Parathyroid adenoma (tissue), 2 donors: ENCODE measurements around the gene HSH2D.

ENCODE experiments used
- H2AFZ ChIP-seq: fragments of 300-600 bp; sonication (generic); one replicate; pipeline ENCODE4 v1.7.0; 2017; ENCODE audit warnings: antibody characterized with exemption, mild to moderate bottlenecking
- H3K27ac ChIP-seq: fragments of 300-600 bp; sonication (generic); one replicate; pipeline ENCODE4 v1.7.0; 2017
- H3K27me3 ChIP-seq: fragments of 300-600 bp; sonication (generic); one replicate; pipeline ENCODE4 v1.7.0; 2017; ENCODE audit warnings: low read length; ENCODE audit not compliant: control insufficient read depth, insufficient read depth
- H3K36me3 ChIP-seq: fragments of 300-600 bp; sonication (generic); one replicate; pipeline ENCODE4 v1.7.0; 2017; ENCODE audit warnings: low read length; ENCODE audit not compliant: control insufficient read depth, insufficient read depth
- H3K4me1 ChIP-seq: fragments of 300-600 bp; sonication (generic); one replicate; pipeline ENCODE4 v1.7.0; 2017; ENCODE audit warnings: control low read depth
- H3K4me2 ChIP-seq: fragments of 300-600 bp; sonication (generic); one replicate; pipeline ENCODE4 v1.7.0; 2017; ENCODE audit warnings: low read length
- H3K4me3 ChIP-seq: fragments of 300-600 bp; sonication (generic); one replicate; pipeline ENCODE4 v1.7.0; 2017; ENCODE audit warnings: low read depth, low read length
- H3K79me2 ChIP-seq: fragments of 300-600 bp; sonication (generic); one replicate; pipeline ENCODE4 v1.7.0; 2017; ENCODE audit warnings: control low read depth
- H3K9ac ChIP-seq: fragments of 300-600 bp; sonication (generic); one replicate; pipeline ENCODE4 v1.7.0; 2017; ENCODE audit warnings: mild to moderate bottlenecking
- H3K9me3 ChIP-seq: fragments of 300-600 bp; sonication (generic); one replicate; pipeline ENCODE4 v1.7.0; 2017; ENCODE audit warnings: low read length; ENCODE audit not compliant: control insufficient read depth
- CTCF ChIP-seq: fragments of 300-600 bp; sonication (generic); IDR thresholded peaks from one replicate; pipeline ENCODE4 v1.7.0; 2017; ENCODE audit warnings: antibody characterized with exemption, mild to moderate bottlenecking
- donor health status: primary hyperparathyroidism.

HSH2D gene

DNA sequence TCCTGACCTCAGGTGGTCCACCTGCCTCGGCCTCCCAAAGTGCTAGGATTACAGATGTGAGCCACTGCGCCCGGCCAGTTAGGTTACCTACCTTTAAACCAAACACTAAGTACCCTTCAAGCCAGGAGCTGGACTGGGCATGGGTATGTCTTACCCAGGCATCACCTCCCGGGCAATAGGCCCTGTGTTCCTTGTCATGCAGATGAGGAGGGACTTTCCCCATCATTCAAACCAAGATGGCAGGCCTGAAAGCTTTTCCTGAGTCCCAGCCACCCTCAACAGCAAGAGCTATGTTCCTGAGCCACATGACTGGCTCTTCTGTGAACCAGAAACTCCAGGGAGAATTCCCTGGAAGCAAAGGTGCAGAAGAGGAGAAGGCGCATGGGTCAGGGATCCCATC, 22.3 kb upstream of the HSH2D start:
- no peak overlapping the region for H3K4me2 ChIP-seq
- peaks cover 2% of the 10 kb centered on the region for H3K79me2 ChIP-seq
- H2AFZ ChIP-seq = no peak overlapping the region
- no peaks in the 10 kb centered on the region for H3K36me3 ChIP-seq
- H3K27me3 ChIP-seq = no peaks in the 10 kb centered on the region
- H3K27ac ChIP-seq = no peak overlapping the region
- no peaks in the 10 kb centered on the region for H3K9me3 ChIP-seq
- TF ChIP-seq CTCF = no peak
- no peak overlapping the region for H3K4me3 ChIP-seq
- no peaks in the 10 kb centered on the region for H3K4me1 ChIP-seq
- H3K9ac ChIP-seq = no peak overlapping the region

DNA sequence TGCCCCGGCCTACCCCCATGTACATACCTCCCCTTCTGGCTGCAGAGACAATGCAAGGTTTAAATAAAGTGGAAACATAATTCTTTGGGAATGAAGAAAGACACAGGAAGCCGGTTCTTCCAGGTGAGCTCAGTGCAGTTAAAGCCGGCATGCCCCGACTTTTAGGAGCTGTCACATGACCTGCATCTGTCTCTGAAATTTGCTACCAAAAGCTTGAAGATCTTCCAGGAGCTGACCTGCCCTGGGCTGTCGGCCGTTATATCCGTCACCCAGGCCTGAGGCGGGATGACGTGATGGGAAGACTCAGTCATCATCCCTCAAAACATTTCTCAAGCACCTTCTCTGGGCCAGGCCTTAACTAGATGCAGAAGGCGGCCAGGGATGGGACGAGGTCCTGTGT, 21.5 kb upstream of the HSH2D start:
- H3K9me3 ChIP-seq = no peaks in the 10 kb centered on the region
- H3K27ac ChIP-seq = no peak overlapping the region
- peaks cover 2% of the 10 kb centered on the region for H3K79me2 ChIP-seq
- H3K27me3 ChIP-seq = no peaks in the 10 kb centered on the region
- no peak overlapping the region for H3K4me3 ChIP-seq
- no peaks in the 10 kb centered on the region for H3K36me3 ChIP-seq
- H3K4me2 ChIP-seq = no peak overlapping the region
- H2AFZ ChIP-seq = no peak overlapping the region
- no peak for TF ChIP-seq CTCF
- no peak overlapping the region for H3K9ac ChIP-seq
- H3K4me1 ChIP-seq = no peaks in the 10 kb centered on the region

DNA sequence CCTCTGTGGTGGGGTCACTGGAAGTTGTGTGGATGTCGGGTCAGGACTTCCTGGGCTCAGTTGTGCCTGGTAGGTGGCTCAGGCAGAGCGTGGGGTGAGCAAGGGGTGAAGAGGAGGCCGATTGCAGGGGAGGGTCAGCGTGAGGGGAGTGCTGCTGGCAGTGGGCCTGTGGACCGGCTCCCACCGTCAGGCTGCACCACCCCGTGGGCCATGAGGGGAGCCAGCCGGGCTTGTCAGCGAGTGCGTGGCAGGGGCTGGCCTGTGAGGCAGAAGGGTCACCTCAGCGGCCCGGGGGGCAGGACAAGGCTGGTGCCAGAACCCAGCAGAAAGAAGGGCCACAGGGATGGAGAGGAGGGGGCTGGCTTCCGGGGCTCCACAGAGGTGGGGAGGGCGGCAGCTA, 18.5 kb upstream of the HSH2D start:
- H3K79me2 ChIP-seq = peaks cover 2% of the 10 kb centered on the region
- no peaks in the 10 kb centered on the region for H3K9me3 ChIP-seq
- H3K27me3 ChIP-seq = no peaks in the 10 kb centered on the region
- no peak overlapping the region for H3K4me3 ChIP-seq
- TF ChIP-seq CTCF = no peak
- no peak overlapping the region for H3K9ac ChIP-seq
- no peak overlapping the region for H3K27ac ChIP-seq
- H3K4me1 ChIP-seq = no peaks in the 10 kb centered on the region
- no peaks in the 10 kb centered on the region for H3K36me3 ChIP-seq
- H3K4me2 ChIP-seq = no peak overlapping the region
- no peak overlapping the region for H2AFZ ChIP-seq

- no peaks in the 10 kb centered on the region for H3K9me3 ChIP-seq
- H3K27me3 ChIP-seq = no peaks in the 10 kb centered on the region
- no peak overlapping the region for H3K4me2 ChIP-seq
- no peak overlapping the region for H3K27ac ChIP-seq
- H3K9ac ChIP-seq = no peak overlapping the region
- H3K4me3 ChIP-seq = no peak overlapping the region
- no peak overlapping the region for H2AFZ ChIP-seq
- H3K79me2 ChIP-seq = peaks cover 2% of the 10 kb centered on the region
- no peaks in the 10 kb centered on the region for H3K4me1 ChIP-seq
- TF ChIP-seq CTCF = no peak
- H3K36me3 ChIP-seq = no peaks in the 10 kb centered on the region
Observed at GRCh38 chr19:16125737-16126495, 17.6 kb upstream of the HSH2D start.

GRCh38 chr19:16127080-16127479, 16.4 kb upstream of the HSH2D start:
- no peaks in the 10 kb centered on the region for H3K36me3 ChIP-seq
- H3K4me3 ChIP-seq = no peak overlapping the region
- no peaks in the 10 kb centered on the region for H3K4me1 ChIP-seq
- no peak for TF ChIP-seq CTCF
- H3K4me2 ChIP-seq = no peak overlapping the region
- no peaks in the 10 kb centered on the region for H3K27me3 ChIP-seq
- no peaks in the 10 kb centered on the region for H3K79me2 ChIP-seq
- H3K9ac ChIP-seq = no peak overlapping the region
- no peaks in the 10 kb centered on the region for H3K9me3 ChIP-seq
- H2AFZ ChIP-seq = no peak overlapping the region
- H3K27ac ChIP-seq = no peak overlapping the region
